HepG2 (cell line): Measurements from ENCODE around the gene BORCS5. TPM values are rescaled to one million over a fixed set of nuclear protein-coding genes. Genes with fewer than 3 reads are reported as not detected.

ENCODE experiments used
- CBX1 ChIP-seq: IDR thresholded peaks from one replicate; pipeline ENCODE4 v1.6.1; 2016; ENCODE audit warnings: antibody characterized with exemption, low read depth
- CBX5 ChIP-seq: sonication (generic); formaldehyde crosslinking; IDR thresholded peaks from 2 replicates; pipeline ENCODE4 v1.4.0; 2020; ENCODE audit warnings: missing genetic modification reagents, borderline replicate concordance
- DNMT3B ChIP-seq: conservative IDR thresholded peaks from 2 replicates; pipeline ENCODE4 v1.6.1; 2016; ENCODE audit warnings: missing biosample characterization, control low read depth
- HDAC1 ChIP-seq: sonication (generic); formaldehyde crosslinking; IDR thresholded peaks from 2 replicates; pipeline ENCODE4 v1.5.1; 2020; ENCODE audit warnings: mild to moderate bottlenecking, missing genetic modification reagents
- JARID2 ChIP-seq: sonication (generic); formaldehyde crosslinking; IDR thresholded peaks from 2 replicates; pipeline ENCODE4 v1.8.1; 2023; ENCODE audit warnings: missing genetic modification reagents, inconsistent platforms; ENCODE audit not compliant: insufficient replicate concordance
- JDP2 ChIP-seq: sonication (generic); formaldehyde crosslinking; IDR thresholded peaks from 2 replicates; pipeline ENCODE4 v1.8.1; 2022; ENCODE audit warnings: missing genetic modification reagents, borderline replicate concordance
- KDM1A ChIP-seq: IDR thresholded peaks from 2 replicates; pipeline ENCODE4 v1.6.1; 2016; ENCODE audit warnings: missing compliant biosample characterization
- MAFG ChIP-seq: sonication (generic); formaldehyde crosslinking; IDR thresholded peaks from 2 replicates; pipeline ENCODE4 v1.5.1; 2020; ENCODE audit warnings: mild to moderate bottlenecking, missing genetic modification reagents
- NFKBIZ ChIP-seq: IDR thresholded peaks from 2 replicates; pipeline ENCODE4 v1.6.1; 2018; ENCODE audit warnings: missing genetic modification reagents, missing compliant biosample characterization
- NR2F1 ChIP-seq, 2 experiments: fragments of 450-650 bp in 1 of 2; formaldehyde crosslinking in 1 of 2; IDR thresholded peaks; 2 replicates each; pipeline versions ENCODE4 v1.5.0 to v1.6.1; 2016 to 2020; ENCODE audit warnings: mild to moderate bottlenecking in 1 of 2, missing compliant biosample characterization in 1 of 2, missing genetic modification reagents in 1 of 2, moderate library complexity in 1 of 2
- RFX1 ChIP-seq: fragments of 450-650 bp; IDR thresholded peaks from 2 replicates; pipeline ENCODE4 v1.6.1; 2017
- SAP130 ChIP-seq: IDR thresholded peaks from 2 replicates; pipeline ENCODE4 v1.6.1; 2016; ENCODE audit warnings: low read depth
- SETDB1 ChIP-seq: sonication (generic); formaldehyde crosslinking; IDR thresholded peaks from 2 replicates; pipeline ENCODE4 v1.5.1; 2020; ENCODE audit warnings: missing genetic modification reagents, mild to moderate bottlenecking, borderline replicate concordance
- ZBTB20 ChIP-seq: sonication (generic); formaldehyde crosslinking; IDR thresholded peaks from 2 replicates; pipeline ENCODE4 v1.8.1; 2023; ENCODE audit warnings: missing genetic modification reagents, low read depth, mild to moderate bottlenecking, borderline replicate concordance
- ZBTB4 ChIP-seq: sonication (generic); formaldehyde crosslinking; IDR thresholded peaks from 2 replicates; pipeline ENCODE4 v1.4.0; 2020; ENCODE audit warnings: missing genetic modification reagents, mild to moderate bottlenecking, borderline replicate concordance
- ZNF124 ChIP-seq: sonication (generic); formaldehyde crosslinking; IDR thresholded peaks from 2 replicates; pipeline ENCODE4 v1.4.0; 2020; ENCODE audit warnings: missing genetic modification reagents
- ZNF274 ChIP-seq: sonication (generic); formaldehyde crosslinking; IDR thresholded peaks from 2 replicates; pipeline ENCODE4 v1.5.1; 2020; ENCODE audit warnings: mild to moderate bottlenecking, missing genetic modification reagents
- ZNF597 ChIP-seq: sonication (generic); formaldehyde crosslinking; IDR thresholded peaks from 2 replicates; pipeline ENCODE4 v1.5.0; 2020; ENCODE audit warnings: missing genetic modification reagents
- ZNF614 ChIP-seq: IDR thresholded peaks from 2 replicates; pipeline ENCODE4 v1.6.1; 2018; ENCODE audit warnings: missing biosample characterization, missing genetic modification reagents, inconsistent platforms, borderline replicate concordance
- ZNF724P ChIP-seq: sonication (generic); formaldehyde crosslinking; IDR thresholded peaks from 2 replicates; pipeline ENCODE4 v1.8.0; 2022; ENCODE audit warnings: missing genetic modification reagents, borderline replicate concordance
- polyA plus RNA-seq, 8 experiments: library from polyadenylated mRNA; depleted of rRNA in 3 of 8; stranded (reverse) in 7 of 8; unstranded in 1 of 8; fragments of >200 nt; fragmentation: Illumina TruSeq in 4 of 8; extraction: Trizol in 4 of 8; gene quantifications; 2 replicates each; pipeline versions ENCODE4 v1.2.1 to v1.2.3, GENCODE V29; 2011 to 2016; ENCODE audit warnings: low read depth in 4 of 8, missing spikeins in 1 of 8, mixed read lengths in 1 of 8; ENCODE audit not compliant: insufficient read depth in 1 of 8
- total RNA-seq, 5 experiments: library from RNA; depleted of rRNA; stranded (reverse); fragments of >200 nt; fragmentation: Illumina TruSeq; extraction: Trizol; gene quantifications; 2 replicates each; pipeline ENCODE4 v1.2.3, GENCODE V29; 2016; ENCODE audit warnings: low read depth in 1 of 5
- TF ChIP-seq, protein P1 (sequence below): sonication (generic); formaldehyde crosslinking; conservative IDR thresholded peaks from 2 replicates; pipeline ENCODE4 v1.8.0; 2022; ENCODE audit warnings: missing genetic modification reagents
- TF ChIP-seq, protein P2 (sequence below): sonication (generic); formaldehyde crosslinking; IDR thresholded peaks from 2 replicates; pipeline ENCODE4 v1.9.0; 2021; ENCODE audit warnings: missing genetic modification reagents, mild to moderate bottlenecking, borderline replicate concordance

BORCS5 gene
- total and polyA plus RNA-seq, 2 of the 13 experiments (the other 11 are each of a cell fraction or from before 2014, with no cell fraction given), result 3.9 to 4.7 TPM

DNA sequence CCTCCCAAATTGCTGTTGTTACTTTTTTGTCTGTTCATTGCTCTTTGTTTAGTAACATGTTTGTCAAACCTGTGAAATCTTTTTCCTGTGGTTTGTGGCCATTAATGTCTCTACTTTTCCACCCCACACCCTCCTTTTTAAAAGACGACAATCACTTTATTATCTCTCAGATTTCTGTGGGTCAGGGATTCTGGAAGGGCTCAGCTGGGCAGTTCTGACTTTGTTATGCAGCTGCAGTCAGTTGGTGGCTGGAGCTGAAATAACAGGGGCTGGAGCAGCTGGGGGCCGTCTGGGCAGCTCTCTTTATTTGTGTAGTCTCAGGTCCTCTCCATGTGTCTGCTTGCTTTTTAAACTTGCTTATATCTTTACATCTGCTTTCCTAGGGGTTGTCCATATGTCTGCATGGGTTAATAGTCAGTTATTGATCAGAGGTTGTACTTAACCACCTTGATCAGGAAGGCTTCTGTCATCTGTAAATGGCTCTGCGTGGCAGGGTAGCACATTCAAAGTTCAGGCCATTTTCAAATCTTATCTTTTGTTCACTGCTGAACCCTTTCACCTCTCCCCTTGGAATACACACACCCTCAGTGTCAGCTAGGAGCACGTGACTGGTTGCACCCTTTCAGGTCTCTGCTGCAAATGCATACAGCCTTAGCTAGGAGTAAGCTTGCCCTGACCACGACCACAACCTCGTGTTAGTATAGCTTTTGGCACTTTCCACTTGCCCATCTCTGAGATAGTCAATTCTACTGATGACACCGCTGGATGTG, 27.9 kb downstream of the BORCS5 start (continued):
- TF ChIP-seq ZNF597 (CRISPR knock-in tag) (no peak), SETDB1 (no peak), CBX1 (no peak), JARID2 (no peak), HDAC1 (CRISPR knock-in tag) (peak; percentile 64; the same call in 1 of the 2 replicates), JDP2 (CRISPR knock-in tag) (no peak), DNMT3B (CRISPR knock-in tag) (no peak), ZNF274 (peak; percentile 31; the same call in 1 of the 2 replicates), NFKBIZ (CRISPR knock-in tag) (no peak), ZBTB20 (CRISPR knock-in tag) (peak; percentile 22; the same call in 1 of the 2 replicates), KDM1A (CRISPR knock-in tag) (no peak), RFX1 (no peak), ZNF614 (peak; percentile 60; the same call in 1 of the 2 replicates), ZNF724P (CRISPR knock-in tag) (no peak), NR2F1 (CRISPR knock-in tag; IDR thresholded peaks at IDR 0.05) (peak in 1 of 2 experiments; percentile 28; a peak in 1 of 4 replicates), MAFG (CRISPR knock-in tag) (no peak), ZBTB4 (CRISPR knock-in tag) (no peak), CBX5 (CRISPR knock-in tag) (0 out of 2 replicates have a peak, but pooled peaks have one; percentile 46), ZNF124 (no peak; the same call in 1 of the 2 replicates), SAP130 (CRISPR knock-in tag) (peak; percentile 66)
- TF ChIP-seq, protein P1, sequence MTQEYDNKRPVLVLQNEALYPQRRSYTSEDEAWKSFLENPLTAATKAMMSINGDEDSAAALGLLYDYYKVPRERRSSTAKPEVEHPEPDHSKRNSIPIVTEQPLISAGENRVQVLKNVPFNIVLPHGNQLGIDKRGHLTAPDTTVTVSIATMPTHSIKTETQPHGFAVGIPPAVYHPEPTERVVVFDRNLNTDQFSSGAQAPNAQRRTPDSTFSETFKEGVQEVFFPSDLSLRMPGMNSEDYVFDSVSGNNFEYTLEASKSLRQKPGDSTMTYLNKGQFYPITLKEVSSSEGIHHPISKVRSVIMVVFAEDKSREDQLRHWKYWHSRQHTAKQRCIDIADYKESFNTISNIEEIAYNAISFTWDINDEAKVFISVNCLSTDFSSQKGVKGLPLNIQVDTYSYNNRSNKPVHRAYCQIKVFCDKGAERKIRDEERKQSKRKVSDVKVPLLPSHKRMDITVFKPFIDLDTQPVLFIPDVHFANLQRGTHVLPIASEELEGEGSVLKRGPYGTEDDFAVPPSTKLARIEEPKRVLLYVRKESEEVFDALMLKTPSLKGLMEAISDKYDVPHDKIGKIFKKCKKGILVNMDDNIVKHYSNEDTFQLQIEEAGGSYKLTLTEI (CRISPR knock-in tag), result no peak
- TF ChIP-seq, protein P2, sequence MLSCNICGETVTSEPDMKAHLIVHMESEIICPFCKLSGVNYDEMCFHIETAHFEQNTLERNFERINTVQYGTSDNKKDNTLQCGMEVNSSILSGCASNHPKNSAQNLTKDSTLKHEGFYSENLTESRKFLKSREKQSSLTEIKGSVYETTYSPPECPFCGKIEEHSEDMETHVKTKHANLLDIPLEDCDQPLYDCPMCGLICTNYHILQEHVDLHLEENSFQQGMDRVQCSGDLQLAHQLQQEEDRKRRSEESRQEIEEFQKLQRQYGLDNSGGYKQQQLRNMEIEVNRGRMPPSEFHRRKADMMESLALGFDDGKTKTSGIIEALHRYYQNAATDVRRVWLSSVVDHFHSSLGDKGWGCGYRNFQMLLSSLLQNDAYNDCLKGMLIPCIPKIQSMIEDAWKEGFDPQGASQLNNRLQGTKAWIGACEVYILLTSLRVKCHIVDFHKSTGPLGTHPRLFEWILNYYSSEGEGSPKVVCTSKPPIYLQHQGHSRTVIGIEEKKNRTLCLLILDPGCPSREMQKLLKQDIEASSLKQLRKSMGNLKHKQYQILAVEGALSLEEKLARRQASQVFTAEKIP, result no peak
